Heart left ventricle (tissue), 16 donors: ENCODE results near the gene HSPE1. TPM values are rescaled to one million over a fixed set of nuclear protein-coding genes. Genes with fewer than 3 reads are reported as not detected.
"Not testable (repeated sequence)": the region's sequence is repeated elsewhere in the genome, so short reads cannot be mapped to it uniquely, and the experiment has no call there.

Source experiments
- ATAC-seq, 4 donors: fragments of 200-7000 bp; cut with Tn5 transposase; one replicate each; pipeline ENCODE4 v1.9.1; 2020 to 2022; ENCODE audit warnings: moderate library complexity in 4 of 4, mild to moderate bottlenecking in 3 of 4, moderate number of reproducible peaks in 1 of 4
- DNase-seq, 5 donors: peaks; one replicate each; pipeline ENCODE4 v3.0.0-alpha.2; 2020
- H3K27ac ChIP-seq, 12 donors: fragments of 200-600 bp; sonication (generic) in 4 of 12; one replicate each; pipeline versions ENCODE4 v1.5.0 to v1.8.0; 2016 to 2022; ENCODE audit warnings: mild to moderate bottlenecking in 2 of 12
- H3K27me3 ChIP-seq, 9 donors: fragments of 200-600 bp; sonication (generic) in 2 of 9; one replicate each; pipeline versions ENCODE4 v1.5.1 to v1.8.0; 2016 to 2022; ENCODE audit warnings: mild to moderate bottlenecking in 3 of 9
- H3K36me3 ChIP-seq, 9 donors: fragments of 200-600 bp; sonication (generic) in 2 of 9; one replicate each; pipeline versions ENCODE4 v1.5.0 to v1.8.0; 2018 to 2022; ENCODE audit warnings: mild to moderate bottlenecking in 2 of 9
- H3K4me1 ChIP-seq, 12 donors: fragments of 200-600 bp; sonication (generic) in 4 of 12; one replicate each; pipeline versions ENCODE4 v1.5.0 to v1.8.0; 2016 to 2022; ENCODE audit warnings: mild to moderate bottlenecking in 3 of 12
- H3K4me3 ChIP-seq, 12 donors: fragments of 200-600 bp; sonication (generic) in 4 of 12; one replicate each; pipeline versions ENCODE4 v1.5.0 to v1.8.0; 2017 to 2022; ENCODE audit warnings: mild to moderate bottlenecking in 9 of 12, moderate library complexity in 4 of 12
- H3K9me3 ChIP-seq, 12 donors: fragments of 200-600 bp; sonication (generic) in 4 of 12; one replicate each; pipeline versions ENCODE4 v1.5.0 to v1.8.0; 2016 to 2022; ENCODE audit warnings: mild to moderate bottlenecking in 1 of 12
- POLR2A ChIP-seq, 2 donors: fragments of 450-650 bp; IDR thresholded peaks; one replicate each; pipeline ENCODE4 v1.6.1; 2017; ENCODE audit warnings: antibody characterized with exemption in 2 of 2, mild to moderate bottlenecking in 2 of 2, moderate library complexity in 2 of 2
- WGBS, 4 donors: extraction: QIAGEN DNeasy Blood & Tissue Kit in 2 of 4; methylation state at CpG; one replicate each; pipeline versions ENCODE4 v1.1.5 to v1.1.7; 2013 to 2018; 5-methylcytosine and 5-hydroxymethylcytosine counted together
- intact Hi-C, 10 donors: fragments of 100-400 bp; cut with DNase I; formaldehyde crosslinking; loops; one replicate each; pipeline versions ENCODE4 v1.11.1 to v1.14.2; 2022
- polyA plus RNA-seq, 2 donors: library from polyadenylated mRNA; stranded (reverse); fragments of 200-250 nt; gene quantifications; one replicate each; pipeline ENCODE4 v1.2.3, GENCODE V29; 2013
- total RNA-seq, 9 donors: library from RNA; depleted of rRNA in 2 of 9; stranded (reverse); fragments of >200 nt in 2 of 9; fragmentation: NEBNext Ultra II Directional in 3 of 9; extraction: Animal tissue kit (Norgen Biotek cat#: 25700) in 3 of 9; gene quantifications; one replicate each; pipeline versions ENCODE4 v1.1.0 to v1.2.4, GENCODE V29; 2016 to 2023
- TF ChIP-seq, protein P1 (sequence below), 12 donors: fragments of 200-600 bp; sonication (generic) in 4 of 12; IDR thresholded peaks; one replicate each; pipeline versions ENCODE4 v1.5.0 to v1.8.0; 2018 to 2022; ENCODE audit warnings: antibody characterized with exemption in 12 of 12, mild to moderate bottlenecking in 5 of 12
- donor health status: ischemic (EF 13 %, LVEDD 7.1; RV severe dilation, severe dysfunction).
- donor health status: healthy with polysubstance abuse.
- donor health status: DM: no; HTN: yes; CAD: no.
- donor health status: DM: no; HTN: no; CAD: no.
- donor health status: ischemic (EF 25% LVEDD 6.9; RV normal size, moderate dysfunction).
- donor health status: ischemic (EF 25% LVEDD 5.7; RV mildly dilated, moderate dysfunction).
- donor health status: healthy.
- donor health status: DM: yes; HTN: yes; CAD: no.
- donor health status: ischemic (EF 35%, LVEDD 5.7; RV mildly dilated, moderate dysfunction).
- donor health status: nonischemic (EF 11% LVEDD 7.7; RV severe dilation, severe dysfunction).
- donor health status: DM: yes; HTN: yes; CAD: no.
- donor health status: PGD.
- donor health status: ischemic (EF 29% LVEDD 5.4; RV normal size, mild dysfunction).
- donor health status: nonischemic (EF 23%, LVEDD 6.1; RV moderate dilation, normal function).

The HSPE1 gene
- total and polyA plus RNA-seq, 11 donors = 75.0 to 261 (median 108) TPM

DNA sequence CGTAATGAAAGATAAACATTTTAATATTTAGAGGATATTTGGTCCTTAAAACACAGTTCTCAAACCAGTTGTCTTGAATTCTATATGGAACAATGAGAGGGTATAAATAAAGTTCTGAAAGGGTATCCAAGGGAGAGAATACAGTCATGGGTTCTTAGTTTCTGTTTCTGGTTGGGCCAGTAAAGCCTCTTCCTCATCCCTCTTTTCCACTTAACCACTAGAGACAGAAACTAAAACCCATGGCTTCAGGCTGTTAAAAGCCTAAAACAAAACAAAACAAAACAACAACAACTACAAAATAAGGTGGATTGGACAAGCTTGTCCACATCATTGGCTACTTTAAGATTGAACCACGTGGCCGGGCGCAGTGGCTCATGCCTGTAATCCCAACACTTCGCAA, 28.0 kb upstream of the HSPE1 start:
- H3K27ac ChIP-seq = no peak overlapping the region
- intact Hi-C loops = loop anchor here in 1 of 10 donors (10.0 kb wide), 1 partner anchor 57 kb away; no protein-coding TSS in a partner anchor
- 95 to 99% (median 98%) methylated on average over 5 of the region's 5 CpGs for WGBS, 4 donors
- no peaks in the 10 kb centered on the region for H3K27me3 ChIP-seq
- no peak overlapping the region for H3K4me3 ChIP-seq
- H3K4me1 ChIP-seq = no peaks in the 10 kb centered on the region
- DNase-seq (no peak), ATAC-seq (no peak)
- TF ChIP-seq, protein P1, sequence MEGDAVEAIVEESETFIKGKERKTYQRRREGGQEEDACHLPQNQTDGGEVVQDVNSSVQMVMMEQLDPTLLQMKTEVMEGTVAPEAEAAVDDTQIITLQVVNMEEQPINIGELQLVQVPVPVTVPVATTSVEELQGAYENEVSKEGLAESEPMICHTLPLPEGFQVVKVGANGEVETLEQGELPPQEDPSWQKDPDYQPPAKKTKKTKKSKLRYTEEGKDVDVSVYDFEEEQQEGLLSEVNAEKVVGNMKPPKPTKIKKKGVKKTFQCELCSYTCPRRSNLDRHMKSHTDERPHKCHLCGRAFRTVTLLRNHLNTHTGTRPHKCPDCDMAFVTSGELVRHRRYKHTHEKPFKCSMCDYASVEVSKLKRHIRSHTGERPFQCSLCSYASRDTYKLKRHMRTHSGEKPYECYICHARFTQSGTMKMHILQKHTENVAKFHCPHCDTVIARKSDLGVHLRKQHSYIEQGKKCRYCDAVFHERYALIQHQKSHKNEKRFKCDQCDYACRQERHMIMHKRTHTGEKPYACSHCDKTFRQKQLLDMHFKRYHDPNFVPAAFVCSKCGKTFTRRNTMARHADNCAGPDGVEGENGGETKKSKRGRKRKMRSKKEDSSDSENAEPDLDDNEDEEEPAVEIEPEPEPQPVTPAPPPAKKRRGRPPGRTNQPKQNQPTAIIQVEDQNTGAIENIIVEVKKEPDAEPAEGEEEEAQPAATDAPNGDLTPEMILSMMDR (IDR thresholded peaks at IDR 0.05) = no peak
- TF ChIP-seq POLR2A (IDR thresholded peaks at IDR 0.05) = no peak
- no peaks in the 10 kb centered on the region for H3K9me3 ChIP-seq
- H3K36me3 ChIP-seq = peaks cover 0 to 100% (median 93%) of the 10 kb centered on the region in 9 donors

DNA sequence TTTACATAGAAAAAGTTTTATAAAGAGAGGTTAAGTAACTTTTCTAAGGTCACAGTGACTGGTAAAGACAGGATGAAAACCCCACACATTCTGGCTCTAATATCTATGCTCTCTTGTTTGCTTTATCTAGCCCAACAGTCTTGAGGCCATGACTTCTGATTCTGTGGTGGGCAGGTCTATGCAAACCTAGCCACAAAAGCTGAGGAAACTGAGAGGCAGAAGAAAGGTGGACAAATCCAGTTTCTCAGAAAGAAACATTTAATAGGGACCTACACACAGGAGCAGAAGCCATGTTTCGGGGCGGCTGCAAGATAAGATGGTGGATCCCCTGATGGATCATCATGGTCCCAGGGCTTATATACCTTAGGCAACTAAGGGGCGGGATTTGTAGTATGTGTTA, 22.4 kb upstream of the HSPE1 start:
- WGBS, 4 donors = 91 to 99% (median 98%) methylated on average over 3 of the region's 3 CpGs

DNA sequence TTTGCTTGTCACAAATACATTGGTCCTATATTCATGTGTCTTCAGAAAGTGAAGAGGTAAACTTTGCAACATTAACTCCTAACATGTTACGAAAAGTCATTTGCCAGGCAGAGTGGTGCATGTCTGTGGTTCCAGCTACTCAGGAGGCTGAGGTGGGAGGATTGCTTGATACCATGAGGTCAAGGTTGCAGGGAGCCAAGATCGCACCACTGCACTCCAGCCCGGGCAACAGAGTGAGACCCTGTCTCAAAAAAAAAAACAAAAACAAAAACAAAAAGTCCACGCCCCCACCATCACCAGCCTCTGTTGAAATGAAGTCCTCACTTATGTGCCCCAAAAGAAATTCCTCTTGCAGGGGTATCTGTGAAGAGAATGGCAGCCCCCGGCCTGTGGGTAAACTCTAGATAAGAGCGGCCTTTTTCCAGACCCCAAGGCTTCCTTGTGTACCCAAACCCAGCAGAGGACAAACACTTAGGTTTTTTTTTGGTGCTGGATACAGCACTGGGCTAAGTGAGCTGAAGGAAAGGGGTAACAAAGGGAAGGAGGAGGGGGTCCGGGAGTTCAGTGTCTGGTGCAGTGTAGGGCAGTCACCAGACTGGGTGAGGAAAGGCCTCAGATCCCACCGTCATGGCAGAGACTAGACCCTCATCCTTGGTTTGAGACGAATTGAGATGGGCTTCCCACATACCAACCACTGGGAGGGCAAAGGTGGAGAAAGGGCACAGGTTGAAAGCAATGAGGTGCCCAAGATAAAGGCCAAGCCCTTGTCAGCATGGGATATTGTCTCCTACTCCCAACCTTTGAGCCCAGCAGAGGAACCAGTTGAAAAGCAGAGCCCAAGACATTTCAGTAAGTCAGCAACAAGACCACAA, 19.8 kb upstream of the HSPE1 start:
- H3K27ac ChIP-seq = no peak overlapping the region
- H3K27me3 ChIP-seq = no peaks in the 10 kb centered on the region
- no peak overlapping the region for H3K4me3 ChIP-seq
- H3K36me3 ChIP-seq = peaks cover 0 to 67% (median 35%) of the 10 kb centered on the region in 9 donors
- intact Hi-C loops = loop anchor here in 2 of 10 donors (5.0 to 10.0 kb wide), 2 partner anchors 73 to 86 kb away; no protein-coding TSS in a partner anchor
- H3K9me3 ChIP-seq = peaks cover 0 to 17% (median 7%) of the 10 kb centered on the region in 12 donors
- peak in 2 of 4 donors; percentile 15 to 27 for ATAC-seq
- TF ChIP-seq, protein P1 (IDR thresholded peaks at IDR 0.05) = no peak
- TF ChIP-seq POLR2A (IDR thresholded peaks at IDR 0.05) = no peak
- no peak for DNase-seq
- WGBS, 4 donors = 90 to 93% (median 92%) methylated on average over 9 of the region's 9 CpGs
- peaks cover 0 to 12% (median 0%) of the 10 kb centered on the region in 12 donors for H3K4me1 ChIP-seq

More for the DNA sequence above, 22.4 kb upstream of the HSPE1 start:
- H3K27me3 ChIP-seq = no peaks in the 10 kb centered on the region
- peaks cover 0 to 81% (median 53%) of the 10 kb centered on the region in 9 donors for H3K36me3 ChIP-seq
- peaks cover 0 to 4% (median 0%) of the 10 kb centered on the region in 12 donors for H3K9me3 ChIP-seq
- peak overlapping the region in 1 of 12 donors; percentile 32 for H3K27ac ChIP-seq
- ATAC-seq (no peak), DNase-seq (no peak)
- H3K4me1 ChIP-seq = peaks cover 0 to 12% (median 0%) of the 10 kb centered on the region in 12 donors
- TF ChIP-seq, protein P1 (IDR thresholded peaks at IDR 0.05) = no peak
- no peak for TF ChIP-seq POLR2A (IDR thresholded peaks at IDR 0.05)
- H3K4me3 ChIP-seq = no peak overlapping the region
- intact Hi-C loops = loop anchor here in 1 of 10 donors (10.0 kb wide), 1 partner anchor 63 kb away; no protein-coding TSS in a partner anchor

DNA sequence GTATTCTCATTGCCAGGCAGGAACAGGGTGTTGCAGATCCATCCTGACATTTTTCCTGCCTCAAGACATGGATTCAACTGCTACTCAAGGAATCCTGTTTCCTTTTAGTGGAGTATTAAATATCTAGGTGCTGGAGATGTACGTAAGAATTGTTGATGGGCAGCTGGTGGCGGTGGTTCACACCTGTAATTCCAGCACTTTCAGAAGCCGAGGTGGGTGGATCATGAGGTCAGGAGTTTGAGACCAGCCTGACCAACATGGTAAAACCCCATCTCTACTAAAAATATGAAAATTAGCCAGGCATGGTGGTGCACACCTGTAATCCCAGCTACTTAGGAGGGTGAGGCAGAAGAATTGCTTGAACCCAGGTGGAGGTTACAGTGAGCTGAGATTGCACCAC, 15.9 kb upstream of the HSPE1 start:
- not testable (repeated sequence) for H3K4me1 ChIP-seq, H3K4me3 ChIP-seq, DNase-seq, H3K27ac ChIP-seq, ATAC-seq, H3K27me3 ChIP-seq
- Histone ChIP-seq H3K9me3 (peaks cover 0 to 17% (median 7%) of the 10 kb centered on the region in 12 donors), H3K36me3 (peaks cover 0 to 74% (median 45%) of the 10 kb centered on the region in 9 donors)
- intact Hi-C loops = loop anchor here in 2 of 10 donors (5.0 to 10.0 kb wide), 2 partner anchors 77 to 89 kb away; no protein-coding TSS in a partner anchor
- WGBS, 4 donors = 90 to 98% (median 95%) methylated on average over 3 of the region's 3 CpGs
